ENCODE results near the gene ITPKB.

GRCh38 chr1:226754793-226755533 lies 15.9 kb upstream of the ITPKB start:
- TF ChIP-seq CTCF (IDR thresholded peaks at IDR 0.05; ENCODE audit: low read length): no peak
- TF ChIP-seq EZH2 (optimal IDR thresholded peaks at IDR 0.05; ENCODE audit: low read depth, low read length): no peak

All from MM.1S (cell line).